Right lobe of liver (tissue), 6 donors: ENCODE data around the gene RBM23. TPM values are rescaled to one million over a fixed set of nuclear protein-coding genes. Genes with fewer than 3 reads are reported as not detected.

Source experiments
- ATAC-seq, 4 donors: fragments of 200-7000 bp; cut with Tn5 transposase; one replicate each; pipeline ENCODE4 v1.9.1; 2020; ENCODE audit warnings: mild to moderate bottlenecking in 4 of 4, moderate library complexity in 4 of 4
- DNase-seq, 3 donors: peaks; one replicate each; pipeline ENCODE4 v3.0.0-alpha.2; 2020
- H3K27ac ChIP-seq, 3 donors: fragments of 200-600 bp; one replicate each; pipeline ENCODE4 v1.8.0; 2022
- H3K27me3 ChIP-seq, 2 donors: fragments of 200-600 bp; one replicate each; pipeline ENCODE4 v1.8.0; 2022
- H3K36me3 ChIP-seq, 4 donors: fragments of 200-600 bp; sonication (generic) in 1 of 4; one replicate each; pipeline versions ENCODE4 v1.5.1 to v1.8.0; 2017 to 2022; ENCODE audit warnings: control low read depth in 1 of 4
- H3K4me1 ChIP-seq, 4 donors: fragments of 200-600 bp; sonication (generic) in 1 of 4; one replicate each; pipeline versions ENCODE4 v1.5.1 to v1.8.0; 2017 to 2022; ENCODE audit warnings: control low read depth in 1 of 4
- H3K4me3 ChIP-seq, 3 donors: fragments of 200-600 bp; one replicate each; pipeline ENCODE4 v1.8.0; 2022
- H3K9me3 ChIP-seq, 4 donors: fragments of 200-600 bp; sonication (generic) in 1 of 4; one replicate each; pipeline versions ENCODE4 v1.5.1 to v1.8.0; 2017 to 2022; ENCODE audit warnings: control low read depth in 1 of 4
- CTCF ChIP-seq, 4 donors: fragments of 200-600 bp in 3 of 4; fragments of 450-650 bp in 1 of 4; IDR thresholded peaks; one replicate each; pipeline versions ENCODE4 v1.5.1 to v1.8.0; 2016 to 2022; ENCODE audit warnings: antibody characterized with exemption in 4 of 4, mild to moderate bottlenecking in 2 of 4
- POLR2A ChIP-seq: fragments of 450-650 bp; IDR thresholded peaks from one replicate; pipeline ENCODE4 v1.6.1; 2017; ENCODE audit warnings: antibody characterized with exemption, mild to moderate bottlenecking
- WGBS: methylation state at CpG from one replicate; pipeline ENCODE4 v1.1.6; 2018; ENCODE audit warnings: low coverage, low lambda C conversion rate; ENCODE audit not compliant: insufficient coverage; ENCODE audit errors: missing lambda C conversion rate; 5-methylcytosine and 5-hydroxymethylcytosine counted together
- intact Hi-C, 2 donors: fragments of 100-400 bp; cut with DNase I; formaldehyde crosslinking; loops; one replicate each; pipeline versions ENCODE4 v1.11.2 to v1.14.1; 2022
- total RNA-seq, 6 experiments: library from RNA; depleted of rRNA in 2 of 6; stranded (reverse); fragments of >200 nt in 2 of 6; fragmentation: NEBNext Ultra II Directional in 3 of 6; extraction: Animal tissue kit (Norgen Biotek cat#: 25700) in 3 of 6; gene quantifications; one replicate each; pipeline versions ENCODE4 v1.1.0 to v1.2.4, GENCODE V29; 2016 to 2023
- donor health status: DM: no; HTN: yes; CAD: no.
- donor health status: DM: no; HTN: no; CAD: no.
- donor health status: DM: no; HTN: no; CAD: no.
- donor health status: DM: no; HTN: yes; CAD: no.
- donor health status: DM: no; HTN: yes; CAD: no.

The RBM23 gene
- total RNA-seq, 6 experiments from 2014 or later, result 22.2 to 38.0 (median 34.0) TPM

- DNase-seq (no peak), ATAC-seq (no peak)
- 85% methylated on average over 1 of the region's 1 CpG for WGBS
- Histone ChIP-seq H3K4me1 (no peaks in the 10 kb centered on the region), H3K9me3 (no peaks in the 10 kb centered on the region), H3K27ac (no peak overlapping the region), H3K4me3 (no peak overlapping the region), H3K36me3 (no peaks in the 10 kb centered on the region), H3K27me3 (no peaks in the 10 kb centered on the region)
- intact Hi-C loops, result no loop called here
- TF ChIP-seq CTCF (IDR thresholded peaks at IDR 0.05), result no peak
- TF ChIP-seq POLR2A, result no peak
These were observed 28.5 kb downstream of the RBM23 start for GRCh38 chr14:22890416-22890815.

DNA sequence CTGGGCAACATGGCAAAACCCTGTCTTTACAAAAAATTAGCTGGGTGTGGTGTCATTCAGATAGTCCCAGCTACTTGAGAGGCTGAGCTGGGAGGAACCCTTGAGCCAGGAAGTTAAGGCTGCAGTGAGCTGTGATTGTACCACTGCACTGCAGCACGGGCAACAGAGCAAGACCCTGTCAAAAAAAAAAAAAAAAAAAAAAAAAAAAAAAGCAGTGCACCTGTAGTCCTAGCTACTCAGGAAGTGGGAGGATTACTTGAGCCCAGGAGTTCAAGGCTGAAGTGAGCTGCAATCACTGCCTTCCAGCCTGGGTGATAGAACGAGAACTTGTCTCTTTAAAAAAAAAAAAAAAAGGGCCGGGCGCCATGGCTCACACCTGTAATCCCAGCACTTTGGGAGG lies 30.3 kb downstream of the RBM23 start:
- Histone ChIP-seq H3K9me3 (no peaks in the 10 kb centered on the region), H3K27ac (no peak overlapping the region), H3K4me1 (no peaks in the 10 kb centered on the region), H3K4me3 (no peak overlapping the region), H3K27me3 (no peaks in the 10 kb centered on the region), H3K36me3 (no peaks in the 10 kb centered on the region)
- TF ChIP-seq CTCF (IDR thresholded peaks at IDR 0.05), result no peak
- no peak for TF ChIP-seq POLR2A
- DNase-seq, result no peak
- WGBS, result 100% methylated on average over 1 of the region's 4 CpGs
- intact Hi-C loops, result no loop called here
- ATAC-seq, result no peak

GRCh38 chr14:22887990-22888378 lies 31.0 kb downstream of the RBM23 start:
- no peaks in the 10 kb centered on the region for H3K27me3 ChIP-seq
- no peak overlapping the region for H3K27ac ChIP-seq
- DNase-seq, result no peak
- no peak overlapping the region for H3K4me3 ChIP-seq
- TF ChIP-seq CTCF (IDR thresholded peaks at IDR 0.05) (no peak), POLR2A (no peak)
- H3K4me1 ChIP-seq, result no peaks in the 10 kb centered on the region
- intact Hi-C loops, result no loop called here
- H3K9me3 ChIP-seq, result no peaks in the 10 kb centered on the region
- H3K36me3 ChIP-seq, result no peaks in the 10 kb centered on the region
- no peak for ATAC-seq
- no CpG with 5 or more reads among the region's 5 CpGs for WGBS

DNA sequence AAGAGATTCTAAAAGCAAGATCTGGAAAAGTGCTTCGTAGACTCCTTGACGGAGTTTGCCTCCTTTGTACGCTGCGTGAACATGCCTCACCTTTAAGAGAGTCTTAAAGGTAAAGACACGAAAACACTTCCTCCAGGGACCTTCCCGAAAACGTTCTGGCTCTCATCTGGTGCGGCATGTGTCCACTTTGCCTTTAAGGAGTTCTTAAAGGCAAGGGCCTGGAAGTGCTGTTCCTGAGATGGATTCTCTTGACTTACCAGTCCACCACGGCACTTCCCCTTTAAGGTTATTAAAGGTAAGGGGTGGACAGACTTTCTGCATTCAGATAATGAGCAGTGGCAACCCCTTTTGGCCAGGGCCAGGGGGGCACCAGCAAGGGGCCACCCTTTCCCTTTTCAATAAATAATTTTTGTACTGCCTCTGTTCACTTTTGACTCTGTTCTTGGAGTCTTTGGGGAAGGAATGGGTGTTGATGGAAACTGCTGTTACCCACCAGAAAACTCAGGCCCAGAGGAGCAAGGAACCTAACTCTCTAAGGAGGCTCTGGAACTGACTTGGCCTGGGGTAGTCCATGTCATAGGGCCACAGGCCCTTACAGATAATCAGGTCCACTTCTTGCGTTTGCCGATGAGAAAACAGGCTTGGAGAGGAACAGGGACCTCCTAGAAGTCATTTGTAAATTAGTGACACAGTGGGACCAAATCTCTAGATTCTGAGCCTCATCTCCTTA lies 31.5 kb downstream of the RBM23 start:
- Histone ChIP-seq H3K27me3 (no peaks in the 10 kb centered on the region), H3K4me3 (peak overlapping the region; percentile 32 to 48 (median 41)), H3K4me1 (no peaks in the 10 kb centered on the region), H3K27ac (peak overlapping the region in 1 of 3 donors; percentile 33), H3K36me3 (no peaks in the 10 kb centered on the region), H3K9me3 (no peaks in the 10 kb centered on the region)
- TF ChIP-seq CTCF (IDR thresholded peaks at IDR 0.05), result no peak
- TF ChIP-seq POLR2A, result no peak
- 53% methylated on average over 8 of the region's 11 CpGs for WGBS
- ATAC-seq (peak in 1 of 4 donors; percentile 15), DNase-seq (no peak)
- intact Hi-C loops, result no loop called here
